Esophagus squamous epithelium (tissue), 4 donors: Measurements from ENCODE around the gene SLC8A2.

Experiments
- POLR2A ChIP-seq, 4 donors: fragments of 450-650 bp; IDR thresholded peaks; one replicate each; pipeline ENCODE4 v1.6.1; 2017; ENCODE audit warnings: antibody characterized with exemption in 4 of 4, mild to moderate bottlenecking in 4 of 4, moderate library complexity in 3 of 4
- TF ChIP-seq, protein P1 (sequence below), 6 experiments: fragments of 450-650 bp in 4 of 6; fragments of 200-600 bp in 2 of 6; sonication (generic) in 2 of 6; IDR thresholded peaks; one replicate each; pipeline ENCODE4 v1.5.1; 2016 to 2019; ENCODE audit warnings: antibody characterized with exemption in 6 of 6, mild to moderate bottlenecking in 4 of 6, moderate library complexity in 4 of 6

- TF ChIP-seq, protein P1, sequence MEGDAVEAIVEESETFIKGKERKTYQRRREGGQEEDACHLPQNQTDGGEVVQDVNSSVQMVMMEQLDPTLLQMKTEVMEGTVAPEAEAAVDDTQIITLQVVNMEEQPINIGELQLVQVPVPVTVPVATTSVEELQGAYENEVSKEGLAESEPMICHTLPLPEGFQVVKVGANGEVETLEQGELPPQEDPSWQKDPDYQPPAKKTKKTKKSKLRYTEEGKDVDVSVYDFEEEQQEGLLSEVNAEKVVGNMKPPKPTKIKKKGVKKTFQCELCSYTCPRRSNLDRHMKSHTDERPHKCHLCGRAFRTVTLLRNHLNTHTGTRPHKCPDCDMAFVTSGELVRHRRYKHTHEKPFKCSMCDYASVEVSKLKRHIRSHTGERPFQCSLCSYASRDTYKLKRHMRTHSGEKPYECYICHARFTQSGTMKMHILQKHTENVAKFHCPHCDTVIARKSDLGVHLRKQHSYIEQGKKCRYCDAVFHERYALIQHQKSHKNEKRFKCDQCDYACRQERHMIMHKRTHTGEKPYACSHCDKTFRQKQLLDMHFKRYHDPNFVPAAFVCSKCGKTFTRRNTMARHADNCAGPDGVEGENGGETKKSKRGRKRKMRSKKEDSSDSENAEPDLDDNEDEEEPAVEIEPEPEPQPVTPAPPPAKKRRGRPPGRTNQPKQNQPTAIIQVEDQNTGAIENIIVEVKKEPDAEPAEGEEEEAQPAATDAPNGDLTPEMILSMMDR (IDR thresholded peaks at IDR 0.05), result no peak
- TF ChIP-seq POLR2A (IDR thresholded peaks at IDR 0.05), result no peak
Observed at GRCh38 chr19:47435883-47436417, 35.7 kb downstream of the SLC8A2 start.
